ENCODE results near the gene TRPV3.
"Not testable (repeated sequence)": the region's sequence is repeated elsewhere in the genome, so short reads cannot be mapped to it uniquely, and the experiment has no call there.

TRPV3 gene

GRCh38 chr17:3519472-3519871 lies 38.1 kb downstream of the TRPV3 start:
- DNase-seq, result not testable (repeated sequence)

GRCh38 chr17:3514873-3515272 lies 42.7 kb downstream of the TRPV3 start:
- DNase-seq, result no peak

- not testable (repeated sequence) for DNase-seq
These were observed 43.4 kb downstream of the TRPV3 start for GRCh38 chr17:3514167-3514566.

- no peak for DNase-seq
These were observed 44.1 kb downstream of the TRPV3 start for GRCh38 chr17:3513305-3514035.

- no peak for DNase-seq
These were observed 45.0 kb downstream of the TRPV3 start for GRCh38 chr17:3512505-3513171.

GRCh38 chr17:3511852-3512504 lies 45.6 kb downstream of the TRPV3 start:
- no peak for DNase-seq

- DNase-seq, result no peak
These were observed 47.5 kb downstream of the TRPV3 start for GRCh38 chr17:3510090-3510489.

GRCh38 chr17:3507869-3508268 lies 49.7 kb downstream of the TRPV3 start:
- no peak for DNase-seq

- no peak for DNase-seq
These were observed 50.5 kb downstream of the TRPV3 start for GRCh38 chr17:3507071-3507470.

- DNase-seq, result no peak
These were observed 51.6 kb downstream of the TRPV3 start for GRCh38 chr17:3506054-3506453.

GRCh38 chr17:3505008-3505407 lies 52.6 kb downstream of the TRPV3 start:
- no peak for DNase-seq

GRCh38 chr17:3503285-3503684 lies 54.3 kb downstream of the TRPV3 start:
- no peak for DNase-seq

GRCh38 chr17:3502466-3502865 lies 55.1 kb downstream of the TRPV3 start:
- DNase-seq, result no peak

GRCh38 chr17:3501344-3501743 lies 56.3 kb downstream of the TRPV3 start:
- DNase-seq, result no peak

- DNase-seq, result no peak
These were observed 60.5 kb downstream of the TRPV3 start for GRCh38 chr17:3497101-3497500.

GRCh38 chr17:3485481-3486068 lies 72.0 kb downstream of the TRPV3 start:
- DNase-seq, result peak; percentile 75

GRCh38 chr17:3482852-3483251 lies 74.8 kb downstream of the TRPV3 start:
- no peak for DNase-seq

GRCh38 chr17:3479988-3480387 lies 77.6 kb downstream of the TRPV3 start:
- no peak for DNase-seq

- no peak for DNase-seq
These were observed 81.6 kb downstream of the TRPV3 start, which contains the start of gene ASPA for GRCh38 chr17:3475812-3476610. TSS of gene ASPA (plus strand) at chr17:3475997. CDS start at chr17:3476160, 163 bp downstream.

GRCh38 chr17:3475251-3475685 lies 82.3 kb downstream of the TRPV3 start:
- DNase-seq, result no peak

- DNase-seq, result no peak
These were observed 83.4 kb downstream of the TRPV3 start for GRCh38 chr17:3474212-3474611.

GRCh38 chr17:3472137-3472536 lies 85.5 kb downstream of the TRPV3 start:
- DNase-seq, result no peak

GRCh38 chr17:3471599-3471998 lies 86.0 kb downstream of the TRPV3 start, which contains the start of gene SPATA22:
TSS of gene SPATA22 (minus strand) at chr17:3471819. CDS start at chr17:3469325, 2,494 bp downstream.
- no peak for DNase-seq
